ENCODE measurements around the gene PSMA6. TPM values are rescaled to one million over a fixed set of nuclear protein-coding genes. Genes with fewer than 3 reads are reported as not detected.
A peak's percentile ranks its signal among the peaks of the same experiment; 100 is the strongest.

Gene PSMA6
- total and polyA plus RNA-seq, 2 of the 13 experiments (the other 11 are each of a cell fraction or from before 2014, with no cell fraction given): 525 to 1,109 TPM

DNA sequence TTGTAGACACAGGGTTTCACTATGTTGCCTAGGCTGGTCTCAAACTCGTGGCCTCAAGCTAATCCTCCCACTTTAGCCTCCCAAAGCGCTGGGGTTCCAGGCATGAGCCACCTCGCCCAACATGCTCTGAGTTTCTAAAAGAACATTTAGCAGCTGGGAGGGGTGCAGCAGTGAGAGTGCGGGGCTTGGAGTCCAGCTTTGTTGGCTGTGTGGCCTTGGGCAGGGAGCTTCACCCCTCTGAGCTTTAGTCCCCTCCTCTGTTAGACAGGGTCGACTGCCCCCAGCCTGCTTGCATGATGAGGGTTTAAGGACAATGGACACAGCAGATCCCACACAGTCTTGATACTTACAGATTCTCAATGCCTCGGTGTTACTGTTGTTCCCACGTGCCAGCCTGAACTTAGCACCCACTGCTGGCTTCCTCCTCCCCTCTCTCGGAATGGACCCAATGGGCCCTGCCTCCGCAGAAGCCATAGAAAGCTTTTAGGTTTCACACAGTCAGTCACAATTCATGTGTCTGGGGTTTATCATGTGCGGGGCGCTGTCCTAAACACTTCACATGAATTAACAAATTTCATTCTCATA lies 54.6 kb downstream of the PSMA6 start (continued):
- TF ChIP-seq, protein P1, sequence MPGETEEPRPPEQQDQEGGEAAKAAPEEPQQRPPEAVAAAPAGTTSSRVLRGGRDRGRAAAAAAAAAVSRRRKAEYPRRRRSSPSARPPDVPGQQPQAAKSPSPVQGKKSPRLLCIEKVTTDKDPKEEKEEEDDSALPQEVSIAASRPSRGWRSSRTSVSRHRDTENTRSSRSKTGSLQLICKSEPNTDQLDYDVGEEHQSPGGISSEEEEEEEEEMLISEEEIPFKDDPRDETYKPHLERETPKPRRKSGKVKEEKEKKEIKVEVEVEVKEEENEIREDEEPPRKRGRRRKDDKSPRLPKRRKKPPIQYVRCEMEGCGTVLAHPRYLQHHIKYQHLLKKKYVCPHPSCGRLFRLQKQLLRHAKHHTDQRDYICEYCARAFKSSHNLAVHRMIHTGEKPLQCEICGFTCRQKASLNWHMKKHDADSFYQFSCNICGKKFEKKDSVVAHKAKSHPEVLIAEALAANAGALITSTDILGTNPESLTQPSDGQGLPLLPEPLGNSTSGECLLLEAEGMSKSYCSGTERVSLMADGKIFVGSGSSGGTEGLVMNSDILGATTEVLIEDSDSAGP (CRISPR knock-in tag; IDR thresholded peaks at IDR 0.05; ENCODE audit: borderline replicate concordance): no peak
- TF ChIP-seq ZNF816 (CRISPR knock-in tag; IDR thresholded peaks at IDR 0.05; ENCODE audit: borderline replicate concordance) (no peak), XRCC5 (optimal IDR thresholded peaks at IDR 0.05; ENCODE audit: low read length) (no peak), KLF15 (CRISPR knock-in tag; IDR thresholded peaks at IDR 0.05; ENCODE audit: borderline replicate concordance) (no peak), ZNF264 (CRISPR knock-in tag; IDR thresholded peaks at IDR 0.05) (no peak), MAFG (CRISPR knock-in tag; IDR thresholded peaks at IDR 0.05) (no peak), ZNF674 (CRISPR knock-in tag; IDR thresholded peaks at IDR 0.05; ENCODE audit: low read depth) (no peak), RBM22 (optimal IDR thresholded peaks at IDR 0.05; ENCODE audit: low read length) (no peak)

DNA sequence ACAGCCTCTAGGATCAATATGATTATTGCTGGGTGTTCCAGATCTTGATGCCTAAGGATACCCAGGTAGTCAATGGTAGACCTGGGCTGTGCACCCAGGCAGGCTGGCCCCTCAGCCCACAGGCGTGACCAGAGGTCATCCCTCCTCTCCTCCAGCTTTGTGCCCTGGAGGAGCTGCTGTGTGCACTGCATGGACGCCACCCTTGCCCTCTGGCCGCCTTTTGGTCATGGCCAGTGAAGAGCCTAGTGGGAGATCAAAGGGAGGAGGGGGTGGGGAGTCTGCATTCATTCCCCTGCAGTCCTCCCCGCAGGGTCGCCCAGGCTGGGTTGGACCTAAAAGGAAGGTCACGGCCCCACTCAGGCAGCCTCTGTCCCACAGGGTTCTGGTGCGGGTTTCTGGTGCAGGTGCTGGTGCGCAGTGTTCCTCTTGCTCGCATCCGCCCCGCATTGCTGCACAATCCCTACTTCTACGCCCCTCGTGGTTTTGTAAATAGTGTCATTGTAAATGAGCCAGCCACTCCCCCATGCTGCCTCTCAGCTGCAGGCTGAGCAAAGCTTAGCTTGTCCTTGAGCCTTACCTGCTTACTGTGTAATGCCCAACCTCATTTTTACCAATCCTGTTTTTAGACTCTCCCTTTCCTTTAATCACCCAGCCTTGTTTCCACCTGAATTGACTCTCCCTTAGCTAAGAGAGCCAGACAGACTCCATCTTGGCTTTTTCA lies 55.3 kb downstream of the PSMA6 start:
- Histone ChIP-seq H4K20me1 (ENCODE audit: insufficient read depth, low read length) (no peaks in the 10 kb centered on the region), H3K36me3 (replicated peaks in 1 of 2; ENCODE audit: control insufficient read depth in 1 of 2, insufficient read depth in 2 of 2, low read length in 2 of 2) (no peaks in the 10 kb centered on the region), H2AFZ (ENCODE audit: low read length) (no peak overlapping the region), H3K79me2 (ENCODE audit: insufficient read depth, low read length) (no peaks in the 10 kb centered on the region), H3K4me1 (ENCODE audit: insufficient read depth, low read length) (peaks cover 75% of the 10 kb centered on the region), H3K9me3 (ENCODE audit: low read length) (no peaks in the 10 kb centered on the region), H3K27me3 (ENCODE audit: control insufficient read depth in 1 of 2, insufficient read depth in 2 of 2, low read length in 2 of 2) (no peaks in the 10 kb centered on the region; a peak in 1 of 5 replicates), H3K4me2 (ENCODE audit: low read depth, low read length) (peak overlapping the region; percentile 76), H3K27ac (ENCODE audit: extremely low read length, insufficient read depth, low read length) (peak overlapping the region; percentile 72), H3K4me3 (replicated peaks in 1 of 3; ENCODE audit: insufficient read depth in 1 of 3, low read depth in 2 of 3, low read length in 3 of 3) (peak overlapping the region; percentile 12 to 69 (median 52)), H3K9ac (ENCODE audit: insufficient read depth, low read depth, low read length) (peak overlapping the region; percentile 43)
- intact Hi-C loops (cut with micrococcal nuclease; ENCODE audit: unreplicated experiment) (loop anchor here (1.0 to 2.0 kb wide), 4 partner anchors 9 to 37 kb away; no protein-coding TSS in a partner anchor), in situ Hi-C loops (cut with HindIII; ENCODE audit: extremely low pct_ligation_motif_present, low pct_unique_long_range_greater_than_20kb) (no loop called here)
- ChIA-PET CTCF (ENCODE audit: low intra/inter-chr PET ratio, low total read pairs) (interaction anchor here (1.4 kb wide), 1 partner anchor 38 kb away, joined by 4 read pairs; no protein-coding TSS in a partner anchor), POLR2A (interaction anchor here (0.6 to 4.0 kb wide), 24 partner anchors 8 to 479 kb away, joined by 3 to 127 read pairs (median 6); partner anchors contain the start of genes BRMS1L, FAM177A1, NFKBIA and PPP2R3C)
- DNase-seq (ENCODE audit: low spot score) (peak; percentile 99), FAIRE-seq (peak; percentile 99), ATAC-seq (peak; percentile 94)
- WGBS (ENCODE audit: low lambda C conversion rate): 3% methylated on average over 13 of the region's 13 CpGs
- TSS peak; percentile 81 for BruUV-seq (replicated peaks)
- TF ChIP-seq, protein P2, sequence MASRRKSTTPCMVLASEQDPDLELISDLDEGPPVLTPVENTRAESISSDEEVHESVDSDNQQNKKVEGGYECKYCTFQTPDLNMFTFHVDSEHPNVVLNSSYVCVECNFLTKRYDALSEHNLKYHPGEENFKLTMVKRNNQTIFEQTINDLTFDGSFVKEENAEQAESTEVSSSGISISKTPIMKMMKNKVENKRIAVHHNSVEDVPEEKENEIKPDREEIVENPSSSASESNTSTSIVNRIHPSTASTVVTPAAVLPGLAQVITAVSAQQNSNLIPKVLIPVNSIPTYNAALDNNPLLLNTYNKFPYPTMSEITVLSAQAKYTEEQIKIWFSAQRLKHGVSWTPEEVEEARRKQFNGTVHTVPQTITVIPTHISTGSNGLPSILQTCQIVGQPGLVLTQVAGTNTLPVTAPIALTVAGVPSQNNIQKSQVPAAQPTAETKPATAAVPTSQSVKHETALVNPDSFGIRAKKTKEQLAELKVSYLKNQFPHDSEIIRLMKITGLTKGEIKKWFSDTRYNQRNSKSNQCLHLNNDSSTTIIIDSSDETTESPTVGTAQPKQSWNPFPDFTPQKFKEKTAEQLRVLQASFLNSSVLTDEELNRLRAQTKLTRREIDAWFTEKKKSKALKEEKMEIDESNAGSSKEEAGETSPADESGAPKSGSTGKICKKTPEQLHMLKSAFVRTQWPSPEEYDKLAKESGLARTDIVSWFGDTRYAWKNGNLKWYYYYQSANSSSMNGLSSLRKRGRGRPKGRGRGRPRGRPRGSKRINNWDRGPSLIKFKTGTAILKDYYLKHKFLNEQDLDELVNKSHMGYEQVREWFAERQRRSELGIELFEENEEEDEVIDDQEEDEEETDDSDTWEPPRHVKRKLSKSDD (CRISPR knock-in tag; IDR thresholded peaks at IDR 0.05; ENCODE audit: low read depth): peak; percentile 95
- TF ChIP-seq DNMT3B (CRISPR knock-in tag; conservative IDR thresholded peaks at IDR 0.05) (no peak; the same call in 1 of the 2 replicates), ZNF354B (CRISPR knock-in tag; IDR thresholded peaks at IDR 0.05) (peak; percentile 97), U2AF2 (IDR thresholded peaks at IDR 0.05; ENCODE audit: low read depth, low read length) (no peak), STAG1 (CRISPR knock-in tag; IDR thresholded peaks at IDR 0.05) (peak; percentile 51), STAT5B (CRISPR knock-in tag; IDR thresholded peaks at IDR 0.05) (no peak), POLR2G (IDR thresholded peaks at IDR 0.05; ENCODE audit: low read depth, low read length) (peak; percentile 88), GATAD1 (CRISPR knock-in tag; IDR thresholded peaks at IDR 0.05) (no peak; the same call in none of the 2 replicates), ZNF382 (CRISPR knock-in tag; IDR thresholded peaks at IDR 0.05; ENCODE audit: borderline replicate concordance) (no peak), TARDBP (CRISPR knock-in tag; IDR thresholded peaks at IDR 0.05) (peak; percentile 95), IKZF4 (CRISPR knock-in tag; IDR thresholded peaks at IDR 0.05; ENCODE audit: borderline replicate concordance, low read depth, not compliant biosample characterization) (peak; percentile 36)
